ENCODE results near the gene OPN1MW3.
A peak's percentile ranks its signal among the peaks of the same experiment; 100 is the strongest.

OPN1MW3 gene

DNA sequence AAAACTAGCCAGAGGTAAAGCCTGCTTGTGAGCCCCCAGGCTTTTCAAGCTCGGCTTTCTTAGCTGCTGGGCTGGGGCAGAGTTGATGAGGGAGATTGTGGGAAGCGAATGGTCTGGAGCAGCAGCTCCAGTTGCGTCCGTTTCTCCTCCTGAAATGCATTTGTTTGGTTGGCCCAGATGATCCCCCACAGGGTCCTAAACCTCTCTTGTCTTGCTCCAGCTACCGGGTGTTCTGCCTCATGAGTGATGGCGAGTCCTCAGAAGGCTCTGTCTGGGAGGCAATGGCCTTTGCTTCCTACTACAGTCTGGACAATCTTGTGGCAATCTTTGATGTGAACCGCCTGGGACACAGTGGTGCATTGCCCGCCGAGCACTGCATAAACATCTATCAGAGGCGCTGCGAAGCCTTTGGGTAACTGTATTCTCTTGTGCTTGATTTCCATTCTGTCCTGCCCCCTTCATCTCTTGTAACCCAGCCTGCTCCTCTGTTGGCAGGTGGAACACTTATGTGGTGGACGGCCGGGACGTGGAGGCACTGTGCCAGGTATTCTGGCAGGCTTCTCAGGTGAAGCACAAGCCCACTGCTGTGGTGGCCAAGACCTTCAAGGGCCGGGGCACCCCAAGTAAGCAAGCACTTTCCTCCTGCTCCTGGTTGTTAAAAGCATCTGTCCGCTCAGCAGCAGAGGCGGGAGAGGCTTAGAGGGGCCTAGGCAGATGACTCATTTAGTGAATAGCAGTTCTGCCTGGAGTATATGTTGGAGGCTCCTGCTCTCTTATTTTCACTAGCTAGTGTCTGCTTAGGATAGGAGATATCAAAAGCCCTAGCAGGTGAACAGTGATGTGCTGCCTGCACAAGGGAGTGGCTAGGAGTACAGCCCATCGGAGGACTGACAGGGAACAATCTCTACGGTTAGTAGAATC lies 53.5 kb downstream of the OPN1MW3 start:
- TF ChIP-seq, protein P1, sequence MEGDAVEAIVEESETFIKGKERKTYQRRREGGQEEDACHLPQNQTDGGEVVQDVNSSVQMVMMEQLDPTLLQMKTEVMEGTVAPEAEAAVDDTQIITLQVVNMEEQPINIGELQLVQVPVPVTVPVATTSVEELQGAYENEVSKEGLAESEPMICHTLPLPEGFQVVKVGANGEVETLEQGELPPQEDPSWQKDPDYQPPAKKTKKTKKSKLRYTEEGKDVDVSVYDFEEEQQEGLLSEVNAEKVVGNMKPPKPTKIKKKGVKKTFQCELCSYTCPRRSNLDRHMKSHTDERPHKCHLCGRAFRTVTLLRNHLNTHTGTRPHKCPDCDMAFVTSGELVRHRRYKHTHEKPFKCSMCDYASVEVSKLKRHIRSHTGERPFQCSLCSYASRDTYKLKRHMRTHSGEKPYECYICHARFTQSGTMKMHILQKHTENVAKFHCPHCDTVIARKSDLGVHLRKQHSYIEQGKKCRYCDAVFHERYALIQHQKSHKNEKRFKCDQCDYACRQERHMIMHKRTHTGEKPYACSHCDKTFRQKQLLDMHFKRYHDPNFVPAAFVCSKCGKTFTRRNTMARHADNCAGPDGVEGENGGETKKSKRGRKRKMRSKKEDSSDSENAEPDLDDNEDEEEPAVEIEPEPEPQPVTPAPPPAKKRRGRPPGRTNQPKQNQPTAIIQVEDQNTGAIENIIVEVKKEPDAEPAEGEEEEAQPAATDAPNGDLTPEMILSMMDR (IDR thresholded peaks at IDR 0.05; ENCODE audit: extremely low read depth, insufficient read depth, missing control alignments) = no peak
- no peak for DNase-seq (ENCODE audit: low spot score)
- in situ Hi-C loops (cut with MboI; ENCODE audit: low pct_unique_long_range_greater_than_20kb, low sequenced_read_pairs, unreplicated experiment) = no loop called here

DNA sequence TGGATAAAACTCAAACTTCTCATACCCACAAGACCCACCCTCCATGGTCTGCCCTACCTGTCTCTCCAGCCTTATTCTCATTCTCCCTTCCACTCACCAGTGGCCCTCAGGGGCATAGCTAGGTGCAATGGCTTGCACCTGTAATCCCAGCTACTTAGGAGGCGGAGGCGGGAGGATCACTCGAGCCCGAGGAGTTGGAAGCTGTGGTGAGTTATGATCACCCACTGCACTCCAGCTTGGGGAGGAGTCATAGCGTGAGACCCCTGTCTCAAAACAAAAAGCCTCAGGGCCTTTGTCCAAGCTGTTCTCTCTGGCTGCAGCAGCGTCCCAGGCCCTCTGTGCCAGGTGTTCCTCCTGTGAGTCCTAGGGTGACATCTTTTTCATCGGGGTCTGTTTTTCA lies 54.7 kb downstream of the OPN1MW3 start:
- no peak for DNase-seq (ENCODE audit: low spot score)
- TF ChIP-seq, protein P1 (IDR thresholded peaks at IDR 0.05; ENCODE audit: extremely low read depth, insufficient read depth, missing control alignments) = no peak
- in situ Hi-C loops (cut with MboI; ENCODE audit: low pct_unique_long_range_greater_than_20kb, low sequenced_read_pairs, unreplicated experiment) = no loop called here

DNA sequence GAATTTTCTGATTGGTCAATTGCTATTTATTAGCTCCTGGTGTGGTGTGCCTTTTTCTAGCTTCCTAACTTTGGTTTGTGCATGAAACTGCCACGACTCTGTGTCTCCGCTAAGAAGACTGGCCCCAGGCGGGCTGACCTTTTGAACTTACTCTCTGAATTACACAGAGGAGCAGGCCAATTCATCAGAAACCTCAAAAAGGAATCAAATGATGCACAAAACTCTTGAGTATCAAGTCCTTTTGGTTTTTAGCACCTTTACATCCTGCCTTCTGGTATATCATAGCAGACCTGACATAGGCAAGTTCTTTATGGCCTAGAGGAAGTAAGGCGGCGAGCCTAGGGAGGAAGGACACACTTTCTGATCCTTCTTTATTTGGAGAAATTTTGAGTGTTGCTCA lies 55.8 kb downstream of the OPN1MW3 start:
- TF ChIP-seq, protein P1 (IDR thresholded peaks at IDR 0.05; ENCODE audit: extremely low read depth, insufficient read depth, missing control alignments) = no peak
- in situ Hi-C loops (cut with MboI; ENCODE audit: low pct_unique_long_range_greater_than_20kb, low sequenced_read_pairs, unreplicated experiment) = no loop called here
- peak; percentile 52 for DNase-seq (ENCODE audit: low spot score)

DNA sequence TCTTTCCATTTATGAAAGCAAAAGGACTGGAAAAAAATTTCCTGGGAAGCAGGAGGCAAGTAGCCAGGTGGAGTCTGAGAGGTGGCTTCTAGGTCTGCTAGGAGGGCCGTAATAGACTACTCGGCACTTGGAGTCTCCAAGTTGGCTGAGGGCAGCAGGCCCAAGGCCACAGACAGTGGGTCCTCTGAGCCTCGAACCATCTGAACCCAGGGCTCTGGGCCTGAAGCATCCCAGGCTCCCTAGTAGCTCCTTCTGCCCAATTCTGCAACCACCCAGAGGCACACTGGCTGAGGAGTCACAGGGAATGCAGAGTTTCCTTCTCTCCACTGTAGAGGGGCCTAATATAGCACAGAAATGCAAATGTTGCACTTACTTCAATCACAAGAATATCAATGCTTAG lies 58.0 kb downstream of the OPN1MW3 start:
- DNase-seq (ENCODE audit: low spot score) = no peak
- TF ChIP-seq, protein P1 (IDR thresholded peaks at IDR 0.05; ENCODE audit: extremely low read depth, insufficient read depth, missing control alignments) = no peak
- in situ Hi-C loops (cut with MboI; ENCODE audit: low pct_unique_long_range_greater_than_20kb, low sequenced_read_pairs, unreplicated experiment) = no loop called here

DNA sequence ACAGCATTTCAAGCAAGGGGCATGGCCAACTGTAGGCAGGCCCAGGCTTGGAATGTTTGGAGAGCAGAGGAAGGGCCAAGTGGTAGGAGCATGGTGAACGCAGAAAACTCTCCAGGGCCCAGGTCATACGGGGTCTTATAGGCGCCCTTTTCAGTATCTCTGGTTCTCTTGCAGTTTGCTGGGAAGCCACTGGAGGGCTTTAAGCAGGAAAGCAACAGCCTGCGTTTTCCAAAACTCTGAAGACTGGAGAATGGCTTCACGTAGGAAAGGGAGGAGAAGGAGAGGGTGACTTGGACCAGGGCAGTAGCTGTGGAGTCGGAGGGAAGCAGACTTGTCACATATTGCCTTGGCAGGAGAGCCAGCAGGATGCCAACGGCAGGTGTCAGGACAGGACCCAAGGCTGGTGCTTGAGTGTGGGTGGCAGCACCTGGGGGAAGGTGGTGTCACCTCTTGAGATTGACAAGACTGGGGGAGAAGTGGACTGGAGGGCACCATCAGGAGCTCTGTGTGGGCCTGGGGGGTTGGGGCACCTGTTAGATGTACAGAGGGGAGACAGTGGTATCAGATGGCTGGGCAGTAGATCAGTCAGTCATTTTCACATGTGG lies 60.1 kb downstream of the OPN1MW3 start:
- DNase-seq (ENCODE audit: low spot score) = no peak
- TF ChIP-seq, protein P1 (IDR thresholded peaks at IDR 0.05; ENCODE audit: extremely low read depth, insufficient read depth, missing control alignments) = no peak
- in situ Hi-C loops (cut with MboI; ENCODE audit: low pct_unique_long_range_greater_than_20kb, low sequenced_read_pairs, unreplicated experiment) = no loop called here

DNA sequence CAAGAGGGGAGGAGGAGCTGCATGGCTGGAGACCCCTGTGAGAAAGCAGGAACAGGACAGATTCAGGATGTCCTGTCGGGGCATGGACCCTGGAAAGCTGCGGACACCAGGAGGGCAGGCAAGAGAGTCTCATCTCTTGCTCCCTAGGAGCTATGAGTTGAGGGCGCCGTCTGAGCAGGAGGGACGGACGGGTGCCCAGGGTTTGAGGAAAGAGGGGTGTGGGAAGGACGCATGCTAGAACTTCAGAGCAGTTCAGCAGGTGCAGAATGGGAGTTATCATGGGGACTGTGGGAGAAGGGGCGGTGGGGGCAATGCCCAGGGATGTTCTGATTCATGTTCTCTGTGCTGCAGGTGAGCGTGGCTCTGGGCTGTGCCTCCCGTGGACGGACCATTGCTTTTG lies 63.0 kb downstream of the OPN1MW3 start:
- in situ Hi-C loops (cut with MboI; ENCODE audit: low pct_unique_long_range_greater_than_20kb, low sequenced_read_pairs, unreplicated experiment) = no loop called here
- TF ChIP-seq, protein P1 (IDR thresholded peaks at IDR 0.05; ENCODE audit: extremely low read depth, insufficient read depth, missing control alignments) = no peak
- no peak for DNase-seq (ENCODE audit: low spot score)
